AG04450 (cell line): ENCODE measurements around the gene SPATA6. TPM values are rescaled to one million over a fixed set of nuclear protein-coding genes. Genes with fewer than 3 reads are reported as not detected.
"Not testable (repeated sequence)": the region's sequence is repeated elsewhere in the genome, so short reads cannot be mapped to it uniquely, and the experiment has no call there.

Experiments
- CTCF ChIA-PET: fragments of 300-600, 350-600 bp; formaldehyde crosslinking; extraction: SDS; loops from one replicate; lab custom pipeline; 2022; ENCODE audit warnings: antibody characterized with exemption, inconsistent platforms; lab: Charles Lee
- POLR2A ChIA-PET: fragments of 350-600 bp; formaldehyde crosslinking; extraction: SDS; loops from one replicate; lab custom pipeline; 2021; ENCODE audit warnings: antibody characterized with exemption, inconsistent platforms; lab: Yijun Ruan, JAX
- DNase-seq: peaks from one replicate; pipeline ENCODE4 v3.0.0-alpha.2; 2011; ENCODE audit warnings: low read depth, low spot score
- H3K27ac ChIP-seq: one replicate; pipeline ENCODE4 v1.5.1; 2012; ENCODE audit warnings: low read depth, low read length, control low read depth
- H3K27me3 ChIP-seq: one replicate; pipeline ENCODE4 v1.6.0; 2012; ENCODE audit warnings: low read length; ENCODE audit not compliant: control insufficient read depth, insufficient read depth
- H3K4me3 ChIP-seq: 2 replicates; pipeline ENCODE4 v1.5.1; 2011; ENCODE audit warnings: mild to moderate bottlenecking, low read depth, low read length, control low read depth
- H3K9me3 ChIP-seq: 2 replicates; pipeline ENCODE4 v1.5.1; 2012; ENCODE audit warnings: low read length; ENCODE audit not compliant: control insufficient read depth, insufficient read depth
- CTCF ChIP-seq: IDR thresholded peaks from 2 replicates; pipeline ENCODE4 v1.5.1; 2011; ENCODE audit warnings: low read depth, low read length, control low read depth, inconsistent platforms
- polyA plus RNA-seq: library from polyadenylated mRNA; depleted of rRNA; stranded (reverse); fragments of >200 nt; gene quantifications from 2 replicates; pipeline ENCODE4 v1.2.3, GENCODE V29; 2011

SPATA6 gene
- polyA plus RNA-seq, 1 experiment: 6.1 TPM

- POLR2A ChIA-PET: no interaction called here
- TF ChIP-seq CTCF: no peak
- H3K27me3 ChIP-seq: no peaks in the 10 kb centered on the region
- no peak overlapping the region for H3K4me3 ChIP-seq
- H3K27ac ChIP-seq: no peak overlapping the region
- H3K9me3 ChIP-seq: no peaks in the 10 kb centered on the region
- CTCF ChIA-PET: interaction anchor here (0.7 kb wide), 1 partner anchor 15 kb away, joined by 3 read pairs; no protein-coding TSS in a partner anchor
- DNase-seq: no peak
These were observed 5.4 kb downstream of the SPATA6 start for GRCh38 chr1:48466594-48466993.

- POLR2A ChIA-PET: interaction anchor here (0.8 kb wide), 1 partner anchor 9 kb away, joined by 3 read pairs; the partner anchor contains the start of gene SPATA6
- no peak for DNase-seq
These were observed 9.2 kb downstream of the SPATA6 start for GRCh38 chr1:48462716-48463302.

GRCh38 chr1:48450505-48450904 is 21.5 kb downstream of the SPATA6 start:
- POLR2A ChIA-PET: no interaction called here
- TF ChIP-seq CTCF: 0 out of 2 replicates have a peak, but pooled peaks have one; percentile 22
- no peak for DNase-seq

More at GRCh38 chr1:48462716-48463302, 9.2 kb downstream of the SPATA6 start:
- no peaks in the 10 kb centered on the region for H3K9me3 ChIP-seq
- no peak for TF ChIP-seq CTCF
- H3K27me3 ChIP-seq: no peaks in the 10 kb centered on the region
- H3K4me3 ChIP-seq: no peak overlapping the region
- CTCF ChIA-PET: interaction anchor here (1.7 kb wide), 2 partner anchors 12 to 35 kb away, joined by 4 to 5 read pairs; no protein-coding TSS in a partner anchor
- H3K27ac ChIP-seq: no peak overlapping the region

GRCh38 chr1:48448932-48449331 is 23.1 kb downstream of the SPATA6 start:
- no peak for DNase-seq
- H3K4me3 ChIP-seq: no peak overlapping the region
- no peak overlapping the region for H3K27ac ChIP-seq
- ChIA-PET POLR2A (no interaction called here), CTCF (interaction anchor here (0.8 to 1.1 kb wide), 2 partner anchors 16 to 17 kb away, joined by 3 read pairs; no protein-coding TSS in a partner anchor)
- H3K9me3 ChIP-seq: no peaks in the 10 kb centered on the region; the same call in 1 of the 2 replicates
- TF ChIP-seq CTCF: no peak
- H3K27me3 ChIP-seq: no peaks in the 10 kb centered on the region

More at GRCh38 chr1:48450505-48450904, 21.5 kb downstream of the SPATA6 start:
- Histone ChIP-seq H3K27ac (no peak overlapping the region), H3K9me3 (no peaks in the 10 kb centered on the region), H3K27me3 (no peaks in the 10 kb centered on the region), H3K4me3 (no peak overlapping the region)
- CTCF ChIA-PET: interaction anchor here (0.9 to 3.0 kb wide), 12 partner anchors 12 to 94 kb away, joined by 3 to 19 read pairs (median 4); partner anchors contain the start of gene SPATA6

- H3K27ac ChIP-seq, POLR2A ChIA-PET, DNase-seq, H3K27me3 ChIP-seq, H3K9me3 ChIP-seq, CTCF ChIA-PET, H3K4me3 ChIP-seq: not testable (repeated sequence)
These were observed 27.8 kb downstream of the SPATA6 start for GRCh38 chr1:48444186-48444585.
